ENCODE results near the gene USP28. TPM values are rescaled to one million over a fixed set of nuclear protein-coding genes. Genes with fewer than 3 reads are reported as not detected.
"Not testable (repeated sequence)": the region's sequence is repeated elsewhere in the genome, so short reads cannot be mapped to it uniquely, and the experiment has no call there.

USP28 gene
- total and polyA plus RNA-seq, 2 of the 8 experiments (the other 6 are each of a cell fraction or from before 2014, with no cell fraction given), result 82.6 to 119 TPM

GRCh38 chr11:113879446-113879845 lies 4.1 kb upstream of the USP28 start:
- H3K4me1 ChIP-seq (replicated peaks in 1 of 4; ENCODE audit: control insufficient read depth in 3 of 4, insufficient read depth in 4 of 4, low read length in 3 of 4); H2BK12ac ChIP-seq (ENCODE audit: low read depth, low read length); H4K8ac ChIP-seq (ENCODE audit: extremely low read depth, insufficient read depth, low read length); H3K23me2 ChIP-seq (ENCODE audit: low read depth, low read length); H2BK15ac ChIP-seq (ENCODE audit: low read length); H3K18ac ChIP-seq (ENCODE audit: extremely low read depth, low read length); H2BK120ac ChIP-seq (replicated peaks; ENCODE audit: low read depth, low read length); H3K79me2 ChIP-seq (ENCODE audit: control insufficient read depth in 1 of 2, insufficient read depth in 2 of 2, low read length in 2 of 2); H3K27me3 ChIP-seq (replicated peaks in 1 of 4; ENCODE audit: control insufficient read depth in 3 of 4, extremely low read depth in 1 of 4, insufficient read depth in 3 of 4, low read length in 3 of 4); H2BK5ac ChIP-seq (ENCODE audit: low read depth, low read length); H3K27ac ChIP-seq (ENCODE audit: low read depth, low read length); H4K91ac ChIP-seq (replicated peaks; ENCODE audit: insufficient read length, low read length); H3K4me3 ChIP-seq (ENCODE audit: extremely low read depth in 1 of 4, insufficient read depth in 2 of 4, low read depth in 3 of 4, low read length in 4 of 4); H3K4ac ChIP-seq (replicated peaks; ENCODE audit: insufficient read length, low read depth, low read length); H2BK20ac ChIP-seq (ENCODE audit: low read length); H3K9ac ChIP-seq (replicated peaks in 1 of 4; ENCODE audit: extremely low read depth in 1 of 4, low read depth in 3 of 4, low read length in 3 of 4); H4K20me1 ChIP-seq (replicated peaks in 1 of 2; ENCODE audit: control insufficient read depth in 1 of 2, insufficient read depth in 2 of 2, low read length in 2 of 2); DNase-seq (ENCODE audit: low read depth in 1 of 2, low spot score in 2 of 2); H3K9me3 ChIP-seq (ENCODE audit: insufficient read depth in 2 of 2, low read depth in 1 of 2, low read length in 1 of 2); H3K4me2 ChIP-seq (ENCODE audit: insufficient read depth in 1 of 2, low read depth in 2 of 2, low read length in 2 of 2); H3K14ac ChIP-seq (ENCODE audit: insufficient read length); FAIRE-seq; H3K36me3 ChIP-seq (ENCODE audit: control insufficient read depth in 2 of 4, insufficient read depth in 4 of 4, low read length in 3 of 4); H3K23ac ChIP-seq (ENCODE audit: insufficient read length); H3K79me1 ChIP-seq (ENCODE audit: low read depth, low read length); H2AFZ ChIP-seq (ENCODE audit: low read length); POLR2A ChIA-PET (ENCODE audit: partially characterized antibody); H2AK5ac ChIP-seq (ENCODE audit: low read depth, low read length); H4K5ac ChIP-seq (ENCODE audit: insufficient read length, low read depth, low read length); H3K56ac ChIP-seq (replicated peaks; ENCODE audit: insufficient read length, low read depth, low read length): not testable (repeated sequence)
- CTCF ChIA-PET (ENCODE audit: partially characterized antibody), result interaction anchor here (1.0 to 1.7 kb wide), 2 partner anchors 17 to 74 kb away, joined by 3 to 8 read pairs; no protein-coding TSS in a partner anchor
- WGBS, 2 experiments (ENCODE audit: extremely low coverage in 1 of 2, insufficient coverage in 1 of 2, insufficient read length in 1 of 2, insufficient replicate concordance in 2 of 2, low coverage in 1 of 2, low lambda C conversion rate in 2 of 2, missing lambda C conversion rate in 1 of 2), result 83% methylated on average over 4 of the region's 4 CpGs; no CpG with 5 or more reads in 1 of the 2 experiments

Data from H1 (cell line).